IPS DF 19.7 (cell line): Measurements from ENCODE around the gene ANTKMT.

Source experiments
- DNase-seq: peaks from one replicate; pipeline ENCODE4 v3.0.0-alpha.2; 2013; ENCODE audit warnings: low read depth, low spot score

The ANTKMT gene

DNA sequence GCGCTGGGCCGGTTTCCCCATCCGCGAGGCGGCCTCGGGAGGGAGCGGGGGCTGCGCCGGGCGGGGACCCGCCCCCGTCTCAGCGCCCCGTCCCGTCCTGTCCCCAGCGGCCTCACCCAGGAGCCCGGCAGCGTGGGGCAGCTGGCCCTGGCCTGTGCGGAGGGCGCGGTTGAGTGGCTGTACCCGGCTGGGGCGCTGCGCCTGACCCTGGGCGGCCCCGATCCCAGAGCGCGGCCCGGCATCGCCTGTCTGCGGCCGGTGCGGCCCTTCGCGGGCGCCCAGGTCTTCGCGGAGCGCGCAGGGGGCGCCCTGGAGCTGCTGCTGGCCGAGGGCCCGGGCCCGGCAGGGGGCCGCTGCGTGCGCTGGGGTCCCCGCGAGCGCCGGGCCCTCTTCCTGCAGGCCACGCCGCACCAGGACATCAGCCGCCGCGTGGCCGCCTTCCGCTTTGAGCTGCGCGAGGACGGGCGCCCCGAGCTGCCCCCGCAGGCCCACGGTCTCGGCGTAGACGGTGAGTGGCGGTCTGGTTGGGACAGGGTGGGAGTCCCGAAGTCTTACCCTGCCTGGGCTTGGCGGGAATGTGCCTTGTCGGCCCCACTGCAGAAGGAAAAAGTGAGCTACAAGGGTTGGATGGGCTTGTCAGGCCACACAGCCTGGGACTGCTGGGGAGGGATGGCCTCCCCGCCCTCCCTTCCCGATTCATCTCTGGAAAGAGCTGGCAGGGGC, 5.3 kb upstream of the ANTKMT start:
- no peak for DNase-seq

DNA sequence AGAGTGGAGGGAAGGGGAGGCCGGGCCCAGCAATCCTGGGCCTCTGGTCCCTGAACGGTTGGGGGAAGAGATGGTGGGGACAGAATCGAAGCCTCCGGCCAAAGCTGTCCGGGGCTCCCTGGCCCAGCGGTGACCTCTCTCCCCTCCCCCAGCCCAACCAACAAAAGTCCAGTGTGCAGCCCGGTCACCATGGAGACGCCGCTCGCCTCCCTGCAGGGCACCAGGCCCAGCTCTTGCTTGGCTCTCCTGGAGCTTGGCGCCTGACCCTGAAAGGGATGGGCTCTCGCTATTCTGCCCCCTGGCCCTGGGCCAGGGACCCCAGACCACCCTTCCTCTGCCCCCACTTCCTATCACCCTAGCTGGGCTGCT, 4.8 kb upstream of the ANTKMT start:
- no peak for DNase-seq

DNA sequence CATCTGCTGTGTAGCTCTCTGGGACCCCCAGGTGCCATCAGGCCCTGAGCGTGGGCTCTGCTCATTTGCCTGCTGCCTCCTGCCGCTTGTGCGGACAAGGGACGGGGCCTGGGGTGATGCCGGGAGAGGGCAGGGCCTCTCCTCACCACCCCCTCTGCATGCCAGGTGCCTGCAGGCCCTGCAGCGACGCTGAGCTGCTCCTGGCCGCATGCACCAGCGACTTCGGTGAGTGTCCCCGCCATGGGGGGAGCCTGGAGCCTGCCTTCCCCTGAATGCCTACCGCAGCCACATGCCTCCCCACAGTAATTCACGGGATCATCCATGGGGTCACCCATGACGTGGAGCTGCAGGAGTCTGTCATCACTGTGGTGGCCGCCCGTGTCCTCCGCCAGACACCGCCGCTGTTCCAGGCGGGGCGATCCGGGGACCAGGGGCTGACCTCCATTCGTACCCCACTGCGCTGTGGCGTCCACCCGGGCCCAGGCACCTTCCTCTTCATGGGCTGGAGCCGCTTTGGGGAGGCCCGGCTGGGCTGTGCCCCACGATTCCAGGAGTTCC, 4.1 kb upstream of the ANTKMT start:
- DNase-seq: no peak

DNA sequence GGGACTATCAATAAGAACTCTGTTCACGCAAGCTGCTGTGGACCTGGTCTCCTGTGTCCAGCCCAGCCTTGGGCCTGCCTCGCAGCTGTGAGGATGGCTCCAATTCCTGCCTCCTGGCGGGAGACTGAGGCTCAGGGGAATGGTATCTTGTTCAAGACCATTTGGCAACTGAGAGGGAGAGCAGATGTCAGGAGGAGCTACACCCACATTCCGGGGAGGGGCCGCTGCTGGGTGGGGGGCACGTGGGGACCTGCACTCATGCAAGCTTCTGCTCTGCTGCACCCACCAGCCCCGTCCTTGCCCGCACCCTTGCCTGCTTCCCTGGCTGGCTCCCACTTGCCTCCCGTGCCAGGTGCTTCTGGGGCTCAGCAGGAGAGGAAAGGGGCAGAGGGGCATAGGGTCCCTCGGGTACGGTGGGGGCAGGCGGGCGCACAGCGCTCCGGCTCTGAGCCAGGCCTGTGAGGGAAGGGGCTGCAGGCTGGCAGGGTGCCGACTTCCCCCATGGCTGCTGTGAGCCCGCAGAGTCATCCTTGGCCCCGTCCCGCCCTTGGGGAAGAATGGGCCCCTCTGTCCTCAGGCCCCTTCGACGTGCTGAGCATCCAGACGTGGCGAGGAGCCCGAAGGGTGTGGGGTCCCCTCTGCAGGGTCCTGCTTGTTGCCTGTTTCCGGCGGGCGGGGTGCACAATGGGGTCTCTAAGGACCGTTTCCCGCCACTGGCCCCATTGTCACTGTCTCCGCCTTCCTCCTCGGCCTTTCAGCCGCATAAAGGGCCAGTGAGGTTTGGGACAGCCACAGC, 3.3 kb upstream of the ANTKMT start:
- DNase-seq: no peak

DNA sequence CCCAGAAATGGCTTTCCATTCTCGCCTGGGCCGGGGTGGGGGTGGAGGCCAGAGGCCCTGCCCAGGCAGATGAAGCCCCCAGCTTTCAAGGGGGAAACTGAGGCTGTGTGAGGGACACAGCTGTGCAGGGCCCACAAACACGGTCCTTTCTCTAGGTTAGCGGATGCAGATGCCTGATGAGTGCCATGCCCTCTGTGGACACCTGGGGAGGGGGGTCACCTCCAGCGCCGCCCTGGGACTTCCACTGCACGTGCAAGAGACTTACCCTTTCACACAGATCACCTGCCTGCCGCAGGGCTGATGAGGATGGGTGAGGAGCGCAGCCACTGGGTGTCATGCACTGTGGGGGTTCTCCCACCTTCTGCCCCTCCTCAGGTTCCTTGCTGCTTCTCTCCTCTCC, 2.6 kb upstream of the ANTKMT start:
- no peak for DNase-seq

DNA sequence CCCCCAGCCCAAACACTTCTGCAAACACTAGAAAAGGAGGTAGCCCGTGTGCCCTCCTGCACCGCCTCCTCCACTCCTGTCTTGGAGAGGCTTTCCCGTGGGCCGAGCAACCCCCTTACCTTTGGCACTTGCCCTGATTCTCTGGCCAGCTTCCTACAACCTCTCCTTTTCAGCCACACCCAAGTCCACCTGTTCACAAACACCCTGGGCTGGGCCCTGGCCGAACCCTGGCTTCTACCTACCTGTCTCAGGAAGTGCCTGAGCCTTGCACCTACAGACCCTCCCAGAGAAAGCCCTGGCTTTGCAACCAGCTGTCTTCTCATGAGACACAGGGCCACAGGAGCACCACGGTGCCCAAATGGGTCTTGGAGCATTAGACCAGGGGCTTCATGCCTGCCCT, 2.0 kb upstream of the ANTKMT start:
- no peak for DNase-seq

DNA sequence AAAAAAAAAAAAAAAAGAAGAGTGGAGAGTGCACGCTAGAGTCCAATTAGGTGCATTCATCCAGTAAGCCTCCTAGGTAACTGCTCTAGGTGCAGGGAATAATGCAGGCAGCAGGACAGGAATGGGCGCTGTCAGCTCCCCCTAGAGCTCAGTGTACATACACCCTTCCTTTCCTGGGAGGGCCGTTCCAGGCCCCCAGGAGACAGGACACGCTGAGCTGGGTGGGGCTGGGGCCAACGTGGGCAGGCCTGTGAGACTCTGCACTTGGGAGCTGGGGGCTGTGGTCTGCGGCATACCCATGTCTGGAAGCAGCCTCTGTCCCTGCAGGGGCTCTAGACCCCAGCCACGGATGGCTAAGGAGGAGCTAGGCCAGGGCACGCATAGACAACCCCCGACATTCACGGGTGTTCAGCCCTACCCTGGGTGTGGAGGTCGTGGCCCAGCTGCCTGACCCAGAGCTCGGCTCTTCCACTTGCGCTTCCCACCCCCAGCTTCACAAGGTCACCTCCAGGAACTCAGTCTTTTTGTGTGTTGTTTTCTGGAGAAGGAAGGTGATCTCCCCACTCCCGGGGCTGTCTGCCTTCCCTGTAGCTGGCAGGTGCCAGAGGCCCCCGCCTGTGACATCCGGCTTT, 1.0 kb upstream of the ANTKMT start:
- DNase-seq: no peak

DNA sequence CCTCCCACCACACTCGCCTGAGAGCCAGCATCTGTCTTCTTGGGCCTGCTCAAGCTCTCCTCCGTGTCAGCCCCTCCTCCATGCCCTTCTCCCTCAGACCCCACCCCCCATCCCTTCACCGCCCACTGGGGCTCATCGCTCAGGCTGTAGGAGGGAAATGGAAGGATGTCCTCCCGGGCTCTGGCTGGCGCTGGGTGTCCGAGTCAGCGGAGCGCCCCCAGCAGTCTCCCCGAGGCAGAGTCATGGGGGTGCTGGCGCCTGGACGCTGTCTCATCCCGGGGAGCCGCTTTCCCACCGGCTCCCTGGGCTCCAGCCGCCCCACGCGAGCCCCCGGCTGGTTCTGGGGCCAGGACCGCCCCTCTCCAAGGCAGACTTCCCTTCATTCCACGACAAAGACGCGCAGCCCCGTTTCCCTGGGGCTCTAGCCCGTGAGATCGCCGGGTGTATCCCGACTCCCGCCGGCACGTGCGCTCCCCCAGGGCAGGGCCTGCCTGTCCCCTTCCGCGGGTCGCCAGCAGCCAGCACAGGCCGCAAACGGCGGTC, 428 bp upstream of the ANTKMT start:
- no peak for DNase-seq

DNA sequence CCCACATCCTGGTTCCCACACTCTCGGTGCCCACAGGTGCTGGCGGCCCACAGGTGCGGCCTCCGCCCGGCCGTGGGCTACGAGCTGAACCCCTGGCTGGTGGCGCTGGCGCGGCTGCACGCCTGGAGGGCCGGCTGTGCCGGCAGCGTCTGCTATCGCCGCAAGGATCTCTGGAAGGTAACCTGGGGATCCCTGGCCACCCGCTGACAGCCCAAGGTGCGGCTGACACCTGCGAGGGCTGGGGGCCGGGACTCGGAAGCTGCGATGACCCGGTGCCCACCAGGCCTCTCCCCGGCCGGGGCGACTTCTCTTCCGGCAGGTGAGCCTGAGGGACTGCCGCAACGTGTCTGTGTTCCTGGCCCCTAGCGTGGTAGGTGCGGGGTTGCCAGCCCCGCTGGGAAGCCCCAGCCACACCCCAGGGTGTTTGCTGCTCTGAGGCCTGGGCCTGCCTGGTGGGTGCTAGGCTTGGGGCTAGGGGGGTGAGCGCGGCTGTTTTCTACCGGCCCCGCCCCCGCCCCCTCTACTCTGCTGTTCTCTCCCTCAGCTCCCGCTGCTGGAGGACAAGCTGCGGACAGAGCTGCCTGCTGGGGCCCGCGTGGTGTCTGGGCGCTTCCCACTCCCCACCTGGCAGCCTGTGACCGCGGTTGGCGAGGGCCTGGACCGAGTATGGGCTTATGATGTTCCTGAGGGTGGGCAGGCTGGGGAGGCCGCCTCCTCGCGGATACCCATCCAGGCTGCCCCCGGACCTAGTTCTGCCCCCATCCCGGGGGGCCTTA, 1.0 kb downstream of the ANTKMT start:
- DNase-seq: no peak

DNA sequence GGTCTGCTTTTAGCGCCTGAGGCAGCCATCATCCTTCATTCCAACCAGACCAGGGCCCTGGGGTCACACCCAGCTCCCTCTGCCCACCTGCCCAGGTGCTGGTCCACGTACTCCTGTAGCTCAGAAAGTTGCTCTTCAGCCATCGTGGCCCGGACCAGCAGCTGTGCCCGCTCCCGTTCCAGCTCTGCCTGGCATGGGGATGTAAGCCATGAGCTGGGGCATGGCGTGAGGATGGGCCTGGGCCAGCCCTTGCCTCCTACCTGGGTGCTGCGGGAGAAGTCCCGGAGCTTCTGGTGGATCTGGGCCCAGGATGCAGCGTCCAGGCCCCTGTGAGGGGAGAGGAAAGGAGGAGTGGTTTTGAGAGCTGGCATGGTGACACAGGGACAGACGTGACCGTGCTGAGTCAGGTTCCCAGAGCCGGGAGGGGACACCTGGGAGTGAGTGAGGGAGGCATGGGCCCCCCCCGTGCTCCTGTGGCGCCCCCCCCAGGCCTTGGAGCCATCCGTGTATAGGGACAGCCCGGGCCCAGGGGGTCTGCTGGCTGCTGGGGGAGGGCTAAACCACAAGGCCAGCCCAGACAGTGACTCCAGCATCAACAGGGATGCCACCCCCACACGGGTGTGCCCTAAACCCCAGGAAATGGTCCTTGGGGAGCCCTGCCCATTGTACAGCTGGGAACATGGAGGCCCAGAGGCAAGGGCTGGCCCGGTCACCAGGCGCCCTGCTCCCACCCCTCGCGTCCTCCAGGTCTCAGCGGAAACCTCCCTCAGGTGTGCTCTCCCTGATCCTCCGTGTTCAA, 2.1 kb downstream of the ANTKMT start:
- DNase-seq: no peak

DNA sequence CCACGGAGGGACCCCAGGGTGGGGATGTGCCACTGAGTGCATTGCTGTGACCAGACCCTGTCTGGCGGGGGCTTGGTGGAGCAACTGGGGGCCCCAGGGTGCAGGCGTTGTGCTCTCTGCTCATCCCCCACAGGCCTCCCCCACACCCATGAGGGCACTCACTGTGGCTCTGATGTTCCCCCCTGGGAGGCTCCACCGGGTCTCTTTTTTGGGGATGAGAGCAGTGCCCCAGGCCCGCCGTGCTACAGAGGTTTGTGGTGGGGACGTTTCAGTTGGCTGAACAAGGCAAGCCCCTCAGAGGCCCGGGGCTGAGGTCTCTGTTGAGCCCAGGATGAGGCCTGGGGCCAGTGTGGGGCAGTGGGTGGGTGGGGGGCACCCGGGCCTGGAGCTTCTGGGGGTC, 2.7 kb downstream of the ANTKMT start:
- no peak for DNase-seq

DNA sequence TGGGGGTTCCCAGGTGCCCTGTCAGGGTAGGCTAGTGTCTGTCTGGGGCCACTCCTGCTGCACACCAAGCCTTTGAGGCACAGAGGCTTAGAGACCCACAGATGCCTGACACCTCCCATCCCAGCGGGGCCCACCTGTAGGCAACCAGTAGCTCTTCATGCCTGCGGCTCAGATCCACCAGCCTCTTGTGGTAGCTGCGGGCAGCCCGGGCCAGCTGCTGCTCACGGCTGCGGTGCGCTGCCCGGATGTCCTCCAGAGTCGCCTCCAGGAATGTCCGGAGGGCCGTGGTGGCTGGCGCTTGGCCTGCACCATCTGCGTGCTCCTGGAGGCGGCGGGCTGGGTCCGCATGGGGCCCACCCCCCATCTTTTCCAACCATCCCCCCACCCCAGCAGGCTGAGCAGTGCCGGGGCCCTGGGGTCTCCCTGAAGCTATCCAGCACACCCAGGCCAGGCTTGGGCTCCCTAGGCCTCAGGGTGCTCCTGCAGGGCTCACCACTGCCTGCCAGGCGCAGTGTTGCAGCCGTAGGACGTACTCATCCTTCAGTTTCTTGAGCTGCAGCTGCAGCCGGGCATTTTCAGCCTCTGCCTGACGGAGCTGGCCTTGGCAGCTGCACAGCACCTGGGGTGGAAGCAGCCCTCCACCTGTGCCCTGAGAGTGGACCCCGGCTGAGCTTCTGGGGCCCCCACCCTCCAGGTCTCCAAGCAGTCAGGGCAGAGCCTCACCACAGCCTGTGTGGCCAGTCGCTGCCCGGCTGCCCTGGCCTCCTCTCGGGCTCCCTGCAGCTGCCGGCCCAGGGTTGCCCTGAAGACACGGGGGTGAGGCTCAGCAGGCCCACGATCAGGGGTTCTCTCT, 3.5 kb downstream of the ANTKMT start:
- DNase-seq: no peak

DNA sequence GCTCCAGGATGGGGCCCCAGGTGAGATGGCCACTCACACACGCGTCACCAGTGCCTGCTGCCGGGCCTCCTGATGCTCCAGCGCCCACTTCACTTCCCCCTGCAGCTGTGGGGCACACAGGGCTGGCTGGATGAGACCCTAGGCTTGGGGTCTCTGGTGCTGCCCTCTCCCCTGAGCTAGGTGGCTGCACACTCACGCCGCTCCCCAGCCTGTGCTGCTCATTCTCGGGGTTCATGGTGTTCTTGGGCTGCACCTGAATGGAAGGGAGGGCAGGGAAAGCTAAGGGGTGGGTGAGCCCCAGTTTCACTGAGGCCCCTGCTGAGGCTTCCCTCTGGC, 4.1 kb downstream of the ANTKMT start:
- DNase-seq: no peak

DNA sequence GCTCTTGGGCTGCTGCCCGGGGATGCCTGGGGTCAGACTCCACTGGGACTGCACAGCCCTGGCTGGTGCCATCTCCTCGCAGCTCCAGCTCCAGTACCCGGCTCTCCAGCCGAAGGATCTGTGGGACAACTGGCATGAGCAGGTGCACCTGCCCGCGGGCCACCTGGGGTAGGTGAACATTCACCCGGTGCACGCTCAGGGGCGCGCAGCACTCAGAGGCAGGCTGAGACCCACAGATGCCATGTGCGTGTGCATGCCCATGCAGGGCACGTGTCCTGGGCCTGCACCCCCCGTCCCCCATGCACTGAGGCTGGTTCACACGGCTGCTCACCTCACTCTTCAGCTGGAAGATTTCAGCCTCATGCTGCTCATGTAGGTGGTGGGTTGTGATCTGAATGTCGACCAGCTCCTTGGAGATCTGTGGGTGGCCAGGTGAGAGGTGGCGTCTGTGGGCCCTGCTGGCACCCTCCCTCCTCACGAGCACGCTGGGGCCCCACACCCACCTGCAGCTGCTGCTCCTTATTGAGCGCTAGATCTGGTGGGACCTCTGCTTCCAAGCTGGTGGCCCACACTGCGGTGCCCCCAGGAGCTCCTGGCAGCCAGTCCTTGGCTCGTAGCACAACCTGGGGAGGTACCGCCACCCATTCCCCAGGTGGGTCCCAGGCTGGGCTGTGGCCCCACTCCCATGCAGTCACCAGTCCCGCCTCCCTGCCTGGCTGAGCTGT, 4.7 kb downstream of the ANTKMT start:
- DNase-seq: no peak

DNA sequence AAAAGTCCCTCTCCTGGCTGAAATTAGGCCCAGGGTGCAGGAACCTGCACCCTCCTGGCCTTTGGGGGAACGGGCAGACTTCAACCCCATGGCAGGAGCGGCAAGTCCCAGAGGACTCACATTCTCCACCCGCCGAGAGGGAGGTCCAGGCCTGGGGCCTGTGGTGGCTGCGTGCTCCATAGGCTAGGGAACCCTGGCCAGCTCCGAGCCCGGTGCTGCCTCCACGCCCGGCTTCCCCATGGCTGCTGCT, 5.2 kb downstream of the ANTKMT start:
- no peak for DNase-seq

DNA sequence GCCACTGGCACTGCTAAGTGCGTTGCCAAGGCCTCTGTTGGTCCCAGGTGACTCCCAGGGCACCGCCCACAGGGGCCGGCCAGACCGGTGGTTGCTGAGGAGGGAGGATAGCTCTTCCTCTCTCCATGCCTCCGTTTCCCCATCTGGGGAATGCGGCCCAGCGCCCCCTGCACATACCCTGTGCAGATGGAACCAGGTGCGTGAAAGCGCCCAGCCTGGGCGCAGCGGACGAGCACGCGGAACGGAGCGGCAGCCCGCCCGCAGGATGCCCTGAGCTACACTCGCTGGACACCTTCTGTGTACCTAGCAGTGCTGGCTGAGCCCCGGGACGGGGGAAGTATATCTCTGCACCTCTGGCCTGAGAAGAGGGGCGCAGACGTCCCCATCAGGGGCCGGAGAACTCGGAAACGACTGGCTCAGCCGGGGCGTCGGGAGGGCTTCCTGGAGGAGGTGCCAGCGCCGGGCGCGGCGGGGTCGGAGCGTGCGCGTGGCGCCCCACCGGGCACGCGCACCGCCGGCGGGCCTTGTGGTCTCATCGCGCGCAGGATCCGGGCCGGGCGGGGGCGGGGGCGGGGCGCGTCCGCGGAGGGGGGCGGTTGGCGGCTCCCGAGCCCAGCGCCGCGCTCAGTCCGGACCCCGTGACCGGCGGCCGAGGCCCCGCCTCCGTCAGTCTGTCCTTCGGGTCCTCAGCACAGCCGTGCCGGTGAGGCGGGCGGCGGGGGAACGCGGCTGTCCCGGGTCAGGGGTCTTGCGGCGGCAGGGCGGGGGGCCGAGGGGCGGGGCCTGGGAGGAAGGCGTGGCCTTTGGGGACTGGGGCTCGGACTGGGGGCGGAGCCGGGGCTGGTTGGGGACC, 5.7 kb downstream of the ANTKMT start, which contains the start of the genes CCDC78 and HAGHL:
TSS of gene CCDC78 (minus strand) at position 6 of the 853 bp plus-strand sequence. CDS start 76 bp downstream, outside the sequence.
TSS of gene HAGHL (plus strand) at position 669 of the 853 bp plus-strand sequence. CDS start 404 bp downstream, outside the sequence.
- DNase-seq: no peak

DNA sequence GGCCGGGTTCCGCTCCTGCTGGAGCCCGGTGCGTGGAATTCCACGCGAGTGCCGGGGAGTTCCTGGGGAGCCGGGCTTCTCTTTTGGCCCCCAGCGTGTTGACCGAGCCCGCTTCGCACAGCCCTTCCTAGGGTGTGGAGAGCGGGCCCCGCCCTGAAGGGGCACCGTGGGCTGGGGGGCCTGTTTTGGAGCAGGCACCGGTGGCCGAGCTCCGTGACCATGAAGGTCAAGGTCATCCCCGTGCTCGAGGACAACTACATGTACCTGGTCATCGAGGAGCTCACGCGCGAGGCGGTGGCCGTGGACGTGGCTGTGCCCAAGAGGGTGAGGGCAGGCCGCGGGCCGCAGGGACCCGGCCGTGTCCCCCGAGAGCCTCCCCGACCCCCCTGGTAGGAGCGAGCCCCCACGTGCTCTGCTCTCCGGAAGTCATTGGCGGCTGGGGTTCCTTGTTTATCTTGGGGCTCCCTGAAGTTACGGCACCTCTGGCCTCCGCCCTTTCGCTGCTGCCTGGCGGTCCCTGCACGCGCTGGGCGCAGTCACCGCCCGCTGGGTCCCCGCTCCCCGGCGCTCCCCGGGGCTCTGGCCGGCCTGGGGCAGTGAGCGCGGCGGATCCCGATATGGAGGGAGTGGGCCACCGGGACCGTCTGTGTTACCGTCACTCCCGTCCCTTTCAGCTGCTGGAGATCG, 6.5 kb downstream of the ANTKMT start:
- DNase-seq: no peak
